Amniotic epithelial cell (primary cell): ENCODE data around the gene AIG1.

ENCODE experiments used
- DNase-seq: peaks from one replicate; pipeline ENCODE4 v3.0.0-alpha.2; 2010; ENCODE audit warnings: low read depth

AIG1 gene

GRCh38 chr6:143369971-143370370 is 309.3 kb downstream of the AIG1 start:
- no peak for DNase-seq

GRCh38 chr6:143370812-143371370 is 310.2 kb downstream of the AIG1 start:
- DNase-seq = no peak

GRCh38 chr6:143372199-143372882 is 311.7 kb downstream of the AIG1 start:
- DNase-seq = no peak

- no peak for DNase-seq
Measured at GRCh38 chr6:143374014-143374413, 313.3 kb downstream of the AIG1 start.

- DNase-seq = no peak
Measured at GRCh38 chr6:143375022-143375585, 314.4 kb downstream of the AIG1 start.

GRCh38 chr6:143376375-143376774 is 315.7 kb downstream of the AIG1 start:
- DNase-seq = no peak

GRCh38 chr6:143376861-143377260 is 316.2 kb downstream of the AIG1 start:
- no peak for DNase-seq

- DNase-seq = no peak
Measured at GRCh38 chr6:143385636-143386035, 324.9 kb downstream of the AIG1 start.

- no peak for DNase-seq
Measured at GRCh38 chr6:143390278-143390677, 329.6 kb downstream of the AIG1 start.
